DMS153 treated with DMSO at 0.1 percent for 48 hours (cell line): ENCODE measurements around the gene OR2T2.
"Not testable (repeated sequence)": the region's sequence is repeated elsewhere in the genome, so short reads cannot be mapped to it uniquely, and the experiment has no call there.

Source experiments
- DNase-seq: peaks from one replicate; lab custom pipeline; 2025; ENCODE audit not compliant: unreplicated experiment; lab: John Stamatoyannopoulos, UW

OR2T2 gene

GRCh38 chr1:248449821-248450465 lies 4.5 kb downstream of the OR2T2 start:
- DNase-seq: not testable (repeated sequence)

GRCh38 chr1:248450466-248451145 lies 5.2 kb downstream of the OR2T2 start:
- not testable (repeated sequence) for DNase-seq

- not testable (repeated sequence) for DNase-seq
Observed at GRCh38 chr1:248453619-248454018, 8.2 kb downstream of the OR2T2 start.

GRCh38 chr1:248455045-248455444 lies 9.6 kb downstream of the OR2T2 start:
- DNase-seq: not testable (repeated sequence)

GRCh38 chr1:248456635-248457034 lies 11.2 kb downstream of the OR2T2 start:
- DNase-seq: not testable (repeated sequence)

- not testable (repeated sequence) for DNase-seq
Observed at GRCh38 chr1:248459117-248459516, 13.7 kb downstream of the OR2T2 start.

- no peak for DNase-seq
Observed at GRCh38 chr1:248471154-248471553, 25.7 kb downstream of the OR2T2 start.

- DNase-seq: not testable (repeated sequence)
Observed at GRCh38 chr1:248472111-248472510, 26.7 kb downstream of the OR2T2 start.

GRCh38 chr1:248473051-248473450 lies 27.6 kb downstream of the OR2T2 start, which contains the start of gene OR2T3:
TSS of gene OR2T3 (plus strand) at chr1:248473351. CDS start at chr1:248473351, 0 bp downstream.
- DNase-seq: not testable (repeated sequence)

GRCh38 chr1:248475660-248476059 lies 30.2 kb downstream of the OR2T2 start:
- DNase-seq: not testable (repeated sequence)

- not testable (repeated sequence) for DNase-seq
Observed at GRCh38 chr1:248481686-248482579, 36.5 kb downstream of the OR2T2 start.

- DNase-seq: not testable (repeated sequence)
Observed at GRCh38 chr1:248488289-248488688, 42.9 kb downstream of the OR2T2 start, which contains the start of gene OR2T5. TSS of gene OR2T5 (plus strand) at chr1:248488589. CDS start at chr1:248488589, 0 bp downstream.

- not testable (repeated sequence) for DNase-seq
Observed at GRCh38 chr1:248496661-248497060, 51.2 kb downstream of the OR2T2 start.

GRCh38 chr1:248500305-248501035 lies 55.0 kb downstream of the OR2T2 start:
- not testable (repeated sequence) for DNase-seq
